A673 (cell line): ENCODE measurements around the gene DDHD1.

ENCODE experiments used
- CTCF ChIP-seq: fragments of 300-800, 200-600 bp; sonication (generic); conservative IDR thresholded peaks from 2 replicates; pipeline ENCODE4 v1.5.1; 2017; ENCODE audit warnings: low read depth, mild to moderate bottlenecking, antibody characterized with exemption, low read length, moderate library complexity, mixed read lengths
- EZH2 ChIP-seq: fragments of 200-600 bp; sonication (generic); IDR thresholded peaks from 2 replicates; pipeline ENCODE4 v1.6.1; 2017; ENCODE audit warnings: borderline replicate concordance, low read depth, mild to moderate bottlenecking, mixed read lengths, antibody characterized with exemption, low read length; ENCODE audit not compliant: poor library complexity, severe bottlenecking

- TF ChIP-seq CTCF: no peak
- TF ChIP-seq EZH2: no peak
Observed at GRCh38 chr14:53043027-53043581, 110.0 kb downstream of the DDHD1 start.
